Endothelial cell (in vitro differentiated cells): ENCODE data around the gene FXYD7. TPM values are rescaled to one million over a fixed set of nuclear protein-coding genes. Genes with fewer than 3 reads are reported as not detected.

Experiments used
- DNase-seq: peaks from one replicate; pipeline ENCODE4 v3.0.0; 2021; ENCODE audit warnings: low spot score
- H3K27ac Mint-ChIP-seq: one replicate; pipeline ENCODE4 v1.8.0; 2021; ENCODE audit warnings: mixed read lengths, inconsistent platforms; ENCODE audit not compliant: unreplicated experiment
- H3K27me3 Mint-ChIP-seq: one replicate; pipeline ENCODE4 v1.8.0; 2021; ENCODE audit warnings: mild to moderate bottlenecking, moderate library complexity, mixed read lengths, inconsistent platforms; ENCODE audit not compliant: unreplicated experiment
- H3K36me3 Mint-ChIP-seq: one replicate; pipeline ENCODE4 v1.8.0; 2021; ENCODE audit warnings: mild to moderate bottlenecking, low read depth, mixed read lengths, inconsistent platforms; ENCODE audit not compliant: unreplicated experiment
- H3K4me1 Mint-ChIP-seq: one replicate; pipeline ENCODE4 v1.8.0; 2021; ENCODE audit warnings: mild to moderate bottlenecking, mixed read lengths, inconsistent platforms; ENCODE audit not compliant: unreplicated experiment
- H3K4me3 Mint-ChIP-seq: one replicate; pipeline ENCODE4 v1.8.0; 2021; ENCODE audit warnings: mild to moderate bottlenecking, mixed read lengths, inconsistent platforms; ENCODE audit not compliant: unreplicated experiment
- H3K9me3 Mint-ChIP-seq: one replicate; pipeline ENCODE4 v1.8.0; 2021; ENCODE audit warnings: mixed read lengths, inconsistent platforms; ENCODE audit not compliant: unreplicated experiment
- total RNA-seq: library from RNA; stranded (reverse); fragmentation: NEBNext Ultra II Directional; extraction: Animal tissue kit (Norgen Biotek cat#: 25700); gene quantifications from one replicate; pipeline ENCODE4 v1.2.1, GENCODE V29; 2021; ENCODE audit not compliant: unreplicated experiment
- TF ChIP-seq, protein P1 (sequence below): fragments of 200-600 bp; sonication (generic); IDR thresholded peaks from one replicate; pipeline ENCODE4 v1.5.0; 2021; ENCODE audit warnings: antibody characterized with exemption; ENCODE audit not compliant: unreplicated experiment

The FXYD7 gene
- total RNA-seq, 1 donor from 2014 or later = 0.67 TPM

DNA sequence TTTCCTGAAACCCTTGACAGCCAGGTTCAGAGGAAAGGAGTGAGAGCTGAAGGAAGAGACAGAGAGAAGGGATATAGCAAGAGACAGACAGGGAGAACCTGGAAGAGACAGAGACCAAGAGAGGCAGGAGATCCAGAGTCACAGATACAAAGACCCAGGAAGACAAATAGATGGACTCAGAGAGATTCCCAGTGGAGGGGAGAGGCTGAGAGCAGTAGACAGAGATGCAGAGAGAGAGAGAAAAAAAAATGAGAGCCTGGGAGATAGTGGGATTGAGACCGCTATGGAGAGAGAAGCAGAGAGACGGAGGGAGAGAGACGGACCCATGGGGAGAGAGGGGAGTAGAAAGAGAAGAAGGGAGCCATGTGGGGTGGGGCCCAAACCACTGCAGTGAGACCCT, 763 bp downstream of the FXYD7 start:
- Mint-ChIP-seq H3K36me3 (no peaks in the 10 kb centered on the region), H3K27ac (no peak overlapping the region), H3K9me3 (no peaks in the 10 kb centered on the region), H3K4me1 (peaks cover 5% of the 10 kb centered on the region), H3K4me3 (no peak overlapping the region), H3K27me3 (peaks cover 6% of the 10 kb centered on the region)
- DNase-seq = no peak
- TF ChIP-seq, protein P1, sequence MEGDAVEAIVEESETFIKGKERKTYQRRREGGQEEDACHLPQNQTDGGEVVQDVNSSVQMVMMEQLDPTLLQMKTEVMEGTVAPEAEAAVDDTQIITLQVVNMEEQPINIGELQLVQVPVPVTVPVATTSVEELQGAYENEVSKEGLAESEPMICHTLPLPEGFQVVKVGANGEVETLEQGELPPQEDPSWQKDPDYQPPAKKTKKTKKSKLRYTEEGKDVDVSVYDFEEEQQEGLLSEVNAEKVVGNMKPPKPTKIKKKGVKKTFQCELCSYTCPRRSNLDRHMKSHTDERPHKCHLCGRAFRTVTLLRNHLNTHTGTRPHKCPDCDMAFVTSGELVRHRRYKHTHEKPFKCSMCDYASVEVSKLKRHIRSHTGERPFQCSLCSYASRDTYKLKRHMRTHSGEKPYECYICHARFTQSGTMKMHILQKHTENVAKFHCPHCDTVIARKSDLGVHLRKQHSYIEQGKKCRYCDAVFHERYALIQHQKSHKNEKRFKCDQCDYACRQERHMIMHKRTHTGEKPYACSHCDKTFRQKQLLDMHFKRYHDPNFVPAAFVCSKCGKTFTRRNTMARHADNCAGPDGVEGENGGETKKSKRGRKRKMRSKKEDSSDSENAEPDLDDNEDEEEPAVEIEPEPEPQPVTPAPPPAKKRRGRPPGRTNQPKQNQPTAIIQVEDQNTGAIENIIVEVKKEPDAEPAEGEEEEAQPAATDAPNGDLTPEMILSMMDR = no peak

DNA sequence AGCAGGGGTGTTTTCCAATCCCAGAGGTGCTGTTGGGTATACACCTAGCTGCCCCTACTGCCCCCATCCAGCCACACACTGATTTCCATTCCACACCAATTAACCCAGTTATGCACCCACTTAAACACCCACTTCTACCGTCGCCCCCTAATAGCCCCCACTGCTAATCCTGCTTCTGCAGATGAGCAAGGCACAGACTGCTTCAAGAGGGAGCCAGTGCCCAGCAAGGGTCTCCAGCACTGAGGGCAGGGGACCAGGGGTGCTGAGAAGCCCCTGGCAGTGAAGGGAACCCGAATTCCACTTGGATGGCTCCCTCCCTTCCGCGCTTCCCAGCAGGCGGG, 1.2 kb downstream of the FXYD7 start:
- Mint-ChIP-seq H3K4me3 (no peak overlapping the region), H3K27me3 (peaks cover 9% of the 10 kb centered on the region), H3K4me1 (peaks cover 5% of the 10 kb centered on the region), H3K9me3 (no peaks in the 10 kb centered on the region), H3K36me3 (no peaks in the 10 kb centered on the region), H3K27ac (no peak overlapping the region)
- DNase-seq = no peak
- TF ChIP-seq, protein P1 = no peak

- peak; percentile 14 for DNase-seq
- Mint-ChIP-seq H3K9me3 (no peaks in the 10 kb centered on the region), H3K27ac (no peak overlapping the region), H3K4me1 (peaks cover 5% of the 10 kb centered on the region), H3K36me3 (no peaks in the 10 kb centered on the region), H3K4me3 (no peak overlapping the region), H3K27me3 (peaks cover 9% of the 10 kb centered on the region)
- TF ChIP-seq, protein P1 = no peak
Observed at GRCh38 chr19:35144600-35145436, 1.8 kb downstream of the FXYD7 start.

GRCh38 chr19:35146746-35147459, 3.8 kb downstream of the FXYD7 start:
- H3K4me1 Mint-ChIP-seq = peaks cover 2% of the 10 kb centered on the region
- DNase-seq = no peak
- TF ChIP-seq, protein P1 = no peak
- no peak overlapping the region for H3K27ac Mint-ChIP-seq
- no peaks in the 10 kb centered on the region for H3K9me3 Mint-ChIP-seq
- H3K27me3 Mint-ChIP-seq = peaks cover 11% of the 10 kb centered on the region
- H3K36me3 Mint-ChIP-seq = peaks cover 7% of the 10 kb centered on the region
- H3K4me3 Mint-ChIP-seq = no peak overlapping the region

GRCh38 chr19:35149463-35149862, 6.4 kb downstream of the FXYD7 start:
- TF ChIP-seq, protein P1 = no peak
- Mint-ChIP-seq H3K27me3 (peaks cover 17% of the 10 kb centered on the region), H3K4me1 (peaks cover 15% of the 10 kb centered on the region), H3K4me3 (no peak overlapping the region), H3K9me3 (no peaks in the 10 kb centered on the region), H3K36me3 (peaks cover 7% of the 10 kb centered on the region), H3K27ac (no peak overlapping the region)
- DNase-seq = no peak
